HEK293T (cell line): ENCODE data around the gene RNH1.

Source experiments
- CTBP1 ChIP-seq: fragments of 450-650 bp; IDR thresholded peaks from 2 replicates; pipeline ENCODE4 v1.6.1; 2016; ENCODE audit warnings: borderline replicate concordance
- NFRKB ChIP-seq: fragments of 450-650 bp; IDR thresholded peaks from 2 replicates; pipeline ENCODE4 v1.6.1; 2016; ENCODE audit warnings: mild to moderate bottlenecking, moderate library complexity

DNA sequence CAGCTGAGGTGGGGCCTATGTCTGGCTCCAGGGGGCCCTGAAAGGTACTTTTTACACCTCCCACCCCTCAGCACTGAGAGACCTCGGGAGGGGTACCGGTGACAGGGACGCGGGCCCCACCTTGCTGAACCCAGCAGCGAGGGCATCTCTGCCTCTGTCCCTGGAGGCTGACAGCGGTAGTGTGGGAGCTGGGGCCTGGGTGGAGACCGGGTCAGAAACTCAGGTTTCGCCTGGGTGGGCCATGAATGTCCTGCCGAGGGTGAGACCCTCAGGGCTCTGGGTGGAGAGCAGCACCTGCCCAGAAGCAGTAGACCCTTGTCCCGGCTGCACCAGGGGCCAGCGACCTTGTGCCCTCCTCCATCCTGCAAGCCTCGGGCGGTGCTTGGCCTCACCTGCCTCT is 34.8 kb downstream of the RNH1 start:
- TF ChIP-seq CTBP1 (no peak), NFRKB (no peak)
